ENCODE measurements around the gene SNX17. TPM values are rescaled to one million over a fixed set of nuclear protein-coding genes. Genes with fewer than 3 reads are reported as not detected.

Gene SNX17
- total and polyA plus RNA-seq, 12 donors: 32.4 to 82.5 (median 68.8) TPM

DNA sequence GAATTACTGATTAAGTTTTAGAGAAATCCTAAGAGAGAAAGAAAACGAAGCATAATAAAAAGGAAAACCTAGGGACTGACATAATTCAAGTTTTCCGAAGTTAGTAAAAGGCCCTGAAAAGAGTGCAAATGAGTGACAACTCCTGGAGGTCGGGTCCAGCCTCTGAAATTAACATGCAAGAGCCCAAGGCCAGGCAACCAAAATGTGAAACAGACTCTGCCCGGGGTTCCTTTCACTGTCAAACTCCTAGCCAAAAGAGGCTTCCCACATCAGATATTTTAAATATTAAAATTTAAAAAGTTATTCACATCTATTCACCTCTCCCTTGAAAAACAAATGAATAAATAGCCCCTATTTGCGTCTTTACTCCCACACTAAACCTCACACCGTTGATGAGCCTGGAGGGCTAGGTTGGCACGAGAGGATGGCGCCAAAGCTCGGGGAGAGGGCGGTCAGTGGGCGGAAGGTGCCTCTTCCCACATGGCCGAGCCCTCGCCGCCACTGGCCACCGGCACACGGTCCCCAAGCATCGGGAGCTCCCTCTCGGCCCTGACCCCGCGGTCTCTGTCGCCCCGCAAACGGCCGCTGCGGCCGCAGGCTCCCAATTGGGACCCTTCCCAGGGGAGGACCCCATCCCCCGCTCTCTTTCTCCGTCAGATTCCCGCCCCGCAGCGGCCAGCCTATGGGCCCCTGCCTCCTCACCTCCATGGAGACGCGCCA is 38.3 kb downstream of the SNX17 start:
- no peak for TF ChIP-seq CTCF (IDR thresholded peaks at IDR 0.05)

DNA sequence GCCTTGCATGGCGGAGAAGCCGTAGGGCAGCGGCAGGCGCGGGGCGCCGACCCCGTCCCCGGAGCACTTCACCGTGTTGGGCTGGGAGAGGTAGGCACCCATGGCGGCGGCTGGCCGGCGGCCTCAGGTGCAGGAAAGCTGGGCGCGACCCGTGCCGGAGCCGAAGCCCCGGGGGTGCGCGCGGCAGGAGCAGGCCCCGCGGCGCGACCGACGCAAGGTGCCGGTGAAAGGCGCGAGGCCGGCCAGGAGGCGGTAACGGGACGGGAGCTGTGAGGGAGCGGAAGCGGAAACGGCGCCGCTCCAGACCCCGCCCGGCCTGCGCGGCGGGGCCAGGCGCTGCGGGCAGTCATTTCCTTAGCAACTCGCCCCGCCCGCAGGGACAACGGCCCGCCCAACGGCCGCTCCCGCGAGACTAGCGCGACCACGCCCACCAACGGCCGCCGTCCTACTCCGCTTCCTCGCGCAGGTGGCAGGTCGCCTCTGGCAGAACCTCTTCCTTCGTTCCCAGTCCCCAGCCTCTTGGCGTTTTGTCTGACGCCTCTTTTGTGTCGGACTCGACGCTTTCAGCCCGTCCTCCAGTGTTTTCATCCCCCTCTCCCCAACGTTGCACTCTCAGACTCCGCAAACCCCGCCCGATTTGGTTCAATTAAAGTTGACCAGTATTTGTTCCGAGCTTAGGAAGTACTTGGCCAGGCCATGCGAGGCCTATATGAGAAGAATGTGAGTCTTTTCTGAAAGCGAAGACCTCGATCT is 39.1 kb downstream of the SNX17 start, which contains the start of gene PPM1G:
Gene PPM1G (minus strand): TSS at position 271 of the 753 bp plus-strand sequence. CDS start 169 bp downstream, at position 102.
- Histone ChIP-seq H3K27me3 (no peaks in the 10 kb centered on the region), H3K27ac (peak within 1 kb of the TSS; percentile 48 to 95 (median 92)), H3K36me3 (peaks cover 0 to 22% (median 0%) of the 10 kb centered on the region in 9 donors), H3K9me3 (no peaks in the 10 kb centered on the region), H3K4me1 (peaks cover 7 to 38% (median 28%) of the 10 kb centered on the region in 9 donors), H3K4me3 (peak within 1 kb of the TSS; percentile 69 to 100 (median 98))
- peak; percentile 99 to 100 (median 100) for ATAC-seq
- peak; percentile 94 to 97 for DNase-seq
- intact Hi-C loops (cut with DNase I): loop anchor here in 5 of 10 donors (1.0 to 10.0 kb wide), 4 partner anchors 19 to 215 kb away; partner anchors contain the start of genes NRBP1 (in 4 of the 5), ZNF513 (in 2 of the 5), CCDC121 (in 1 of the 5) and GPN1 (in 1 of the 5)
- 1% methylated on average over 69 to 82 of the region's 82 CpGs for WGBS, 2 donors
- TF ChIP-seq CTCF (IDR thresholded peaks at IDR 0.05): peak in 2 of 9 donors; percentile 5 to 13

More for the DNA sequence above, 38.3 kb downstream of the SNX17 start:
- 0 to 1% methylated on average over 28 to 33 of the region's 33 CpGs for WGBS, 2 donors
- peak; percentile 14 to 56 (median 34) for ATAC-seq
- Histone ChIP-seq H3K9me3 (no peaks in the 10 kb centered on the region), H3K36me3 (peaks cover 0 to 22% (median 0%) of the 10 kb centered on the region in 9 donors), H3K4me1 (peaks cover 7 to 38% (median 28%) of the 10 kb centered on the region in 9 donors), H3K27ac (peak overlapping the region; percentile 23 to 95 (median 92)), H3K27me3 (no peaks in the 10 kb centered on the region), H3K4me3 (peak overlapping the region; percentile 69 to 100 (median 98))
- peak in 1 of 2 donors; percentile 14 for DNase-seq
- intact Hi-C loops (cut with DNase I): loop anchor here in 5 of 10 donors (1.0 to 10.0 kb wide), 4 partner anchors 20 to 216 kb away; partner anchors contain the start of genes NRBP1 (in 4 of the 5), ZNF513 (in 2 of the 5), CCDC121 (in 1 of the 5) and GPN1 (in 1 of the 5)

DNA sequence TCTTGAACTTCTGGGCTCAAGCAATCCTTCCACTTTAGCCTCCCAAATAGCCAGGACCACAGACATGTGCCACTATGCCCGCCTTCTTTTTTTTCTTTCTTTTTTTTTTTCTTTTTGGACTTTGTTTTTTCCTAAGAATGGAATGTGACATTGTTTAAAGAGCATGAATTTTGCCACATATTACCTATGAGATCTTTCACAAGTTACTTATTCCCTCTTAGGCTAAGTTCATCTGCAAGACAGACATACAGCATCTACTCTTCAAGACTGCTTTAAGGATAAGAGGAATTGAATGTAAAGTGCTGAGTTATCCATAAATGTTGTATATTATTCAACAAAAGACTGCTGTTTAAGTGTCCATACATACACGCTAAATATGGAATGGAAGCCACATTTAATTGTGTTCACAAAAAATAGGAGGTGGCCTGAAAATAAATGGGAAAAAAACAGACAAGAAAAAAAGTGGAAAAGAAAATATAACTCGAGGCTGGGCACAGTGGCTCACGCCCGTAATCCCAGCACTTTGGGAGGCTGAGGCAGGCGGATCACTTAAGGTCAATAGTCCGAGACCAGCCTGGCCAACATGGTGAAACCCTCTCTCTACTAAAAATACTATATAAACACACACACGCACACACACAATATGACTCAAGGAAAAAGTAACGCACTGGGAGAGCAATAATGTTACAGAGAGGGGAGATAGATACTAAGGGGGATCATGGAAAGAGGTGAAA is 42.2 kb downstream of the SNX17 start:
- intact Hi-C loops (cut with DNase I): no loop called here
- H3K27ac ChIP-seq: no peak overlapping the region

More for the DNA sequence above, 42.2 kb downstream of the SNX17 start:
- no peak overlapping the region for H3K4me3 ChIP-seq
- TF ChIP-seq CTCF (IDR thresholded peaks at IDR 0.05): no peak
- H3K27me3 ChIP-seq: no peaks in the 10 kb centered on the region
- H3K9me3 ChIP-seq: no peaks in the 10 kb centered on the region
- H3K4me1 ChIP-seq: peaks cover 7 to 22% (median 17%) of the 10 kb centered on the region in 9 donors
- DNase-seq (no peak), ATAC-seq (no peak)
- WGBS, 2 donors: 85 to 87% methylated on average over 9 of the region's 9 CpGs
- peaks cover 0 to 3% (median 0%) of the 10 kb centered on the region in 9 donors for H3K36me3 ChIP-seq
